CMK (cell line): ENCODE measurements around the gene CAPN10.
"Not testable (repeated sequence)": the region's sequence is repeated elsewhere in the genome, so short reads cannot be mapped to it uniquely, and the experiment has no call there.

Experiments
- DNase-seq: peaks from one replicate; pipeline ENCODE4 v3.0.0-alpha.2; 2010; ENCODE audit warnings: low read depth

The CAPN10 gene, protein sequence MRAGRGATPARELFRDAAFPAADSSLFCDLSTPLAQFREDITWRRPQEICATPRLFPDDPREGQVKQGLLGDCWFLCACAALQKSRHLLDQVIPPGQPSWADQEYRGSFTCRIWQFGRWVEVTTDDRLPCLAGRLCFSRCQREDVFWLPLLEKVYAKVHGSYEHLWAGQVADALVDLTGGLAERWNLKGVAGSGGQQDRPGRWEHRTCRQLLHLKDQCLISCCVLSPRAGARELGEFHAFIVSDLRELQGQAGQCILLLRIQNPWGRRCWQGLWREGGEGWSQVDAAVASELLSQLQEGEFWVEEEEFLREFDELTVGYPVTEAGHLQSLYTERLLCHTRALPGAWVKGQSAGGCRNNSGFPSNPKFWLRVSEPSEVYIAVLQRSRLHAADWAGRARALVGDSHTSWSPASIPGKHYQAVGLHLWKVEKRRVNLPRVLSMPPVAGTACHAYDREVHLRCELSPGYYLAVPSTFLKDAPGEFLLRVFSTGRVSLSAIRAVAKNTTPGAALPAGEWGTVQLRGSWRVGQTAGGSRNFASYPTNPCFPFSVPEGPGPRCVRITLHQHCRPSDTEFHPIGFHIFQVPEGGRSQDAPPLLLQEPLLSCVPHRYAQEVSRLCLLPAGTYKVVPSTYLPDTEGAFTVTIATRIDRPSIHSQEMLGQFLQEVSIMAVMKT

DNA sequence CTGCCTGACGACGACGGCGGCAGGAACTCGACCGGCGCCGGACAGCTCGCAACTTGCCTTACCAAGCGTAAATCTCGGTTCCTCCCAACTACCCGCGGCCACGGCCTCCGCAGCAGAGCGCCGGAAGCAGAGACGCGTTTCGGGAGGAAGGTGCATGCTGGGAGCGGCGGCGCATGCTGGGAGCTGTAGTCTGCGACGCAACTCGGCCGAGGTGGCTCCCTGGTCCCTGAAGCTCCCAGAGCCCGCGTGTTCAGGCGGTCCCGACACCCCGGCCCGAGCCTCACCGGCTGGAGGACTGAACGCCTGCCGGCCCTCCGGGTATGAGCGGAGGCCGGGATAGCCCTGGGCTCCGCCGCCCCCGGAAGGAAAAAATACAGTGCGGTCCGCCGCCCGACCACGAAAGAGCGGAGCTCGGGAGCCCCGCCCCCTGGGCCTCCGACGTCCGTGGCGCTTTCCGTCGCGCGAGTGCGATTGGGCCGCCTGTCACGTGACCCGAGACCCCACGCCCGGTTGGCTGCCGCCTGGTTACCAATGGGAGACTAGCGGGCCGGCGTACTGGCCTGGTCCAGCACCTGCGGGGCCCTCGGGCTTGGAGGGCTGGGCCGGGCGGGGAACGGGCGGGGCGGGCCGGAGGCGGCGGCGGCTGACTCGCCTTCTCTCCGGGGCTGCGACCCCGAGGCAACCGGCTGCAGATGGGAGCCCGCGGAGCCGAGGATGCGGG is at the start of gene CAPN10:
Gene CAPN10 (plus strand): TSS at position 537 of the 721 bp plus-strand sequence. CDS start 178 bp downstream, at position 715.
- DNase-seq: peak; percentile 81

DNA sequence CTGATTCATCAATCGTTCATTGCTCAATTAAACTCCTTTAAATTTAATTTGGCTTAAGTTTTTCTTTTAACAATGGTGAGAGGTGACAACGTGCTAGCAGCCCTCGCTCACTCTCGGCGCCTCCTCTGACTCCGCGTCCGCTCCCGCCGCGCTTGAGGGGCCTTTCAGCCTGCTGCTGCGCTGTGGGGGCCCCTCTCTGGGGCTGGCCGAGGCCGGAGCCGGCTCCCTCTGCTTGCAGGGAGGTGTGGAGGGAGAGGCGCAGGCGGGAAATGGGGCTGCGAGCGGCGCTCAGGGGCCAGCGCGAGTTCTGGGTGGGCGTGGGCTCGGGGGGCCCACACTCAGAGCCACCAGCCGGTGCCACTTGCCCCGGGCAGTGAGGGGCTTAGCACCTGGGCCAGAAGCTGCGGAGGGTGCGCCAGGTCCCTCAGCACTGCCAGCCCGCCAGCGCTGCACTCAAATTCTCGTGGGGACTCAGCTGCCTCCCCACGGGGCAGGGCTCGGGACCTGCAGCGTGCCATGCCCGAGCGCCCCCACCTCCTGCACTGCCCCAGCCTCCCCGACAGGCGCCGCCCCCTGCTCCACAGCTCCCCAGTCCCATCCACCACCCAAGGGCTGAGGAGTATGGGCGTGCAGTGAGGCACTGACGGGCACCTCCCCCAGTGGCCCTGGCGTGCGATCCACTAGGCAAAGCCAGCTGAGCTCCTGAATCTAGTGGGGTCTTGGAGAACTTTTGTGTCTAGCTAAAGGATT is 48.3 kb upstream of the CAPN10 start:
- no peak for DNase-seq

DNA sequence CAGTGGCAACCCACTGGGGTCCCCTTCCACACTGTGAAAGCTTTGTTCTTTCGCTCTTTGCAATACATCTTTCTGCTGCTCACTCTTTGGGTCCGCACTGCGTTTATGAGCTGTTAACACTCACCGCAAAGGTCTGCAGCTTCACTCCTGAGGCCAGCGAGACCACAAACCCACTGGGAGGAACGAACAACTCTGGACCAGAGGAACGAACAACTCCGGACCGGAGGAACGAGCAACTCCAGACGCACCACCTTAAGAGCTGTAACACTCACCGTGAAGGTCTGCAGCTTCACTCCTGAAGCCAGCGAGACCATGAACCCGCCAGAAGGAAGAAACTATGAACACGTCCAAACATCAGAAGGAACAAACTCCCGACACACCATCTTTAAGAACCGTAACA is 47.4 kb upstream of the CAPN10 start:
- DNase-seq: not testable (repeated sequence)

DNA sequence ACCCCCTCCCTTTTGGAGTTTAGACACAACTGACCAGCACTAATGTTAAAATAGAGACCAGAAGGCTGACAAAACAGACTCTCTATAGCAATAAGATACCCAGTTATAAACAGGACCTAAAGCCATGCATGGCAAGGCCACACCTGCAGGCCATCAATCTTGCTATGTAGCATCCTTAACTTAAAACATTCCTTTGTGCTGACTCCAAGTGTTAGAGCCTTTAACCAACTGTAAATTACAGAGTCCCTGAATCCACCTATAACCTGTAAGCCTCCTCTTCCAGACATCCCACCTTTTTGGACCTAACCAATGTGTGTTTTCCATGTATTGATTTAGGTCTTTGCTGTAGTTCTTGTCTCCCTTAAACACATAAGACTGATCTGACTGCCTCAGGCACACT is 46.6 kb upstream of the CAPN10 start:
- no peak for DNase-seq

DNA sequence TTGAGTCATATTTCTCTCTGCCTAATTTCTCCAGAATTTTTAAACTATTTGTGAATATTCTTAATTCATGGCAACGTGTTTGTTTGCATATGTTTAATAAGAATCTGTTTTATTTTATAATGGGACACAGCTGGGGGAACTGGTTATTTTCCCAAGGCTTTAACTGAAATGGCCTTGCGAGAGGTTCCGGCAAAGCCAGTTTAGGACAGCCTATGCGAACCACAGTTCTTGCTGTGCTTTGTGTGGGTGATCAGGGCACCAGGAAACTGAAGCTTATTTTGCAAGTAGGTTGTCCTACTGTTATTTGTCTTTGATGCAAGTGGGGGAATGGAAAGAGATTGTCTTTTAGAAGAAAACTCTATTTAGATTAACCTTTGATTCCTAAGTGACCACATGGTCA is 35.2 kb upstream of the CAPN10 start:
- no peak for DNase-seq

DNA sequence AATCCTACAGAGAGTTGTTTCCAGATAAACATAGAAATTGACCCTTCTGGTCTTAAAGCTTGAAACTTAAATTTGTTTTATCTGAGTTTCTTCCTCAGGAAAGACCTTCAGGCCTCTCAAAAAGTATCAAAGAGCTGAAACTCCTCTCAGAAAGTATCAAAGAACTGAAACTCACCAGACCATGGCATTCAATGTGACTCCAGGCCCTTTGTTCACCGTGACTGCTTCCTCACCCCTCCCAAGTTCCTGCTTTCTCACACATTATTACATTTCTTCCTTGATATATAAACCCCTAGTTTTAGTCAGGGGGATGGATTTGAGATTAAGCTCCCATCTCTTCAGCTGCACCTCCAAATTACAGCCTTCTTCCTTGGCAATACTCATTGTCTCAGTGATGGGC is 34.7 kb upstream of the CAPN10 start:
- DNase-seq: no peak

DNA sequence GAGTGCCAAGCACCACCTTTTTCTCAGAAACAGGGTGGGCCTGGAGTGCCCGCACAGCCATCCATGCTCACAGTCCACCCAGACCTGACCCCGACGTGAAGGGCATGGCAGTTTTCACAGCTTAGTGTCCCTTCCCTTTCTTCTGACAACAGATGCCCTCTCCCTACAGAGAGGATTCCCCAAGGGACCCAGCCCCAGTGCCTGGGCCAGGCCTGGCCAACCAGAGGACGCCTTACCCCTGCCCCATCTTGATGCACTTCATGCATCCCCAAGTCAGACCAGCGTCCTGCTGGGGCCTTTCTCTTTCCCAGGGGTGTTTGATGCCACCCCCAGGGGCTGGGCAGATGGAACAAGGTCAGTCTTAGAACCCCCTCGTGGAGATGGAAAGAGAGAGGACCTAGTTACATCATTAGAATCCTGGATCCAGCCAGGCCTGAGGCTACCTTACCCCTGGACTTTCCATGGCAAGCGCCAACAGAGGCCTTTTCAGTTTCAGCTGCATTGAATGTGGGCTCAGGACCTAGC is 32.5 kb upstream of the CAPN10 start:
- no peak for DNase-seq

DNA sequence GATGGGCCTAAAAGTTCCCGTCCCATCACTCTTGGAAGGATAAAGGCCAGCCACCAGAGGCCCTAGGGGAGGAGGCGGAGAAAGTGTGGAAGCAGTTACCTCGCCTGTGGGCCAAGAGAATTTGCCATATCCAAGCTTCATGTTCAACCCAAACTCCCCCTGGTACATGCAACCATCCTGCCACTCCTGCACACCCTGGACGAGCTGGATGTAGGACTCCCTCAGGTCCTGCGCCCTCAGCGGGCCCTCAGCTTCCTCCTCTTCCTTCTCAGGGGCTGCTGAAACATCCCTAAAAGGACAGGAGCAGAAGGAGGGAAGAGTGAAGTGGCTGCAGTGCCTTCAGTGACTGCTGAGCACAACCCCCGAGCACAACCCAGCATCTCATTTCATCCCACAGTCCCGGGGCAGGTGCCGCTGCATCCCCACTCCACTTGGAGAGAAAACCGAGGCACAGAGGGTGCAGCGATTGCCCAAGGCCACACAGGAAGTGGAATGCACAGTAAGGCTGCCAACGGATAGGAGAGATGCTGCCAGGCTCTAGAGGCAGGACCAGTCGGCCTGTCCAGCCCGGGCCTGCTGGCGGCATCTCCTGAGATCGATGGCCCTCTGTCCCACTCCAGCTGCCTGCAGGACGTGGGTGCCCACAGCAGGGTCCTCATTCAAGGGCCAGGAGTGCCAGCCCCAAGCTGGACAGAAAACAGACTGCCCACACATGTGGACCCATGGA is 31.6 kb upstream of the CAPN10 start:
- no peak for DNase-seq

DNA sequence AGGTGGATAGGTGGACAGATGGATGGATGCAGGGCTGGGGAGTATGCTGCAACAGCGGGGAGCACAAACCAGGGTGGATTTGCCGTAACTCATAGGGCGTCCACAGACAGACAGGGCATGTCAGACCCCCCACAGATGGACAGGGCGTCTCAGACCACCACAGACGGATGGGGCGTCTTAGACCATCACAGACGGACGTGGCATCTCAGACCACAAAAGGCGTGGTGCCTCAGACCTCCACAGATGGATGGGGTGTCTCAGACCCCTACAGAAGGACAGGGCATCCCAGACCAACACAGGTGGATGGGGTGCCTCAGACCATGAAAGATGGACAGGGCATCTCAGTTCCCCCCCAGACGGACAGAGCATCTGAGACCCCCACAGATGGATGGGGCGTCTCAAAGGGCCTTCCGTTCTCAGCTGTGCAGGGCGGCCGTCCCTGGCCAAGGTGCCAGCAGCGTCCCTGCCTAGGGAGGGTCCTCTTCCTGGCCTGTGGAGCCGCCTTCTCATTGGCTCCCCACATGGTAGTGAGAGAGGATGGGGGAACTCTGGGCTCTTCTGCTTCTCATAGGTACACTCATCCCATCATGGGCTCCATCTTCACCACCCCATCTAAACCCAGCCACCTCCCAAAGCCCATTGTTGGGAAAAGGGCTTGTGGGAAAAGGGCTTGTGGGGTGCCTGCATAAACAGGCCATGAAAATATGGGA is 30.8 kb upstream of the CAPN10 start:
- DNase-seq: no peak

DNA sequence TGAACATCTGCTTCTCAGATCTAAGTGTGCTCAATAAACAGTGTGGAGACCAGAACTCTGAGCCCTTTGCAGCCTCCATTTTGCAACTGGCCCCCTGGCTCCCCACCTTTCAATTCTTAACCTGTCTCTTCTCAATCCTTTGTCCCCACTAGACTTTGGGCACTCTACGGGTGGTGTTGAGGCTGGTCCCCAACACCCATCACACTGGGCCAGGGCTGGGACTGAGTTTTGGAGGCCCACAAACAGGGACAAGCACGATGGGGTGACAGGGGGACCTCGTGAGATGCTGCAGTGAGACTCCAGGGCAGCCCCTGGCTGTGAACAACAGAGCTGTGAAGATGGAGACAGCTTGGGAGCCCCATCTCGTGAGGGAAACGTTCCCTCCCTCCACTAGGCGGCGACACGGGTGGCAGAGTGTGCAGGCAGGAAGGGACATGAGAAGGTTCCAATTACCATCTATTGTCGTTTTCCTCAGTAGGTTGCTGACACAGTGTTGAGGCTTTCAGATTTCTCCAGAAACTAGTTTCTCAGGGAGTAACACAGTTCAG is 29.9 kb upstream of the CAPN10 start:
- no peak for DNase-seq

DNA sequence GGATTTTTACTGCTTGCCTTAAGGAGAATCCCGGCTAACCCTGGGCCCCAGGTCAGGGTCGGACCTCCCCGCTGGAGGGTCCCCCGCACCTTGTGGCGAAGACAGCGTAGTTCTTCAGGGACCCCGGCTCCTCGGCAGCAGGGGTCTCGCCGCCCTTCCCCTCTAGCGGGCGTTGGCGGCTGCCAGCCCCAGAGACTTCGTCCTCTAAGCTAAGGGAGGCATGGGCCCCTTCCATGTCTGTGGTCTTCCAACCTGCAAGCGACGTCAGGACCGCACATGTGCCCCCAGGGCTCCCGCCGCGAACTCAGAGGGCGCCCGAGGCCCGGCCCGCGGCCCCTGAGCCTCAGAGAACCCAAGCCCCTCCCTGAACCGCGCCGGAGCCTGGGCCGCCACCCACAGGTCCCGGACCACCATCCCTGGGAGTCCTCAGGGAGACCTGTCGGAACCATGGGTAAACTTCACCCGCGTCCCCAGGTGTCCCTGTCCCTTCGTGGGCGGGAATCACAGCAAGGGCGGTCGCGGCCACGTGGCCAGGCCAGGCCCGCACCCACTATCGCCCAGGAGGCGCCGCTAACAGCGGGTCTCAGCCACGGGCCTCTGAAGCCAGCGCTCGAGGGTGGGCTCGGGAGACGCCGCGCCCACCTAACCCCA is 29.3 kb upstream of the CAPN10 start:
- no peak for DNase-seq

DNA sequence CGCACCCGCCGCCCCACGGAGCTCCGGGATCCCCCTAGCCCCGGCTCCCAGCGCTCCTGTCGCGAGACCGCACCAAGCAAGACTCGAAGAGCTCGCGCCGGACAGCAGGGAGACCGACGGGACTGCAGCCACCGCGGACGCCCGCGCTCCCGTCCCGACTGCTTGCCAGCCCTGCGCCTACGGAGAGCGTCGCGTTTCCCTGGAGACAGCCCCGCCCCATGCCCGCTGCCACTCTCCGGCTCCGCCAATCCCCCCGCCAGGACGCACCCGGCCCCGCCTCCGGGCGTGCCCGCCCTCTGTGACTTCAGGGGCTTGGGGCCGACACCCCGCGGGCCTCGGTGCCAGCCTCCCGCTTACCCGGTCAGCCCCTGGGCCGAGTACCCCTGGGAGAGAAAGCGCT is 28.7 kb upstream of the CAPN10 start, which contains the start of gene ANKMY1:
Gene ANKMY1 (minus strand): TSS at position 181 of the 400 bp plus-strand sequence. CDS start 653 bp downstream, outside the sequence.
- no peak for DNase-seq

DNA sequence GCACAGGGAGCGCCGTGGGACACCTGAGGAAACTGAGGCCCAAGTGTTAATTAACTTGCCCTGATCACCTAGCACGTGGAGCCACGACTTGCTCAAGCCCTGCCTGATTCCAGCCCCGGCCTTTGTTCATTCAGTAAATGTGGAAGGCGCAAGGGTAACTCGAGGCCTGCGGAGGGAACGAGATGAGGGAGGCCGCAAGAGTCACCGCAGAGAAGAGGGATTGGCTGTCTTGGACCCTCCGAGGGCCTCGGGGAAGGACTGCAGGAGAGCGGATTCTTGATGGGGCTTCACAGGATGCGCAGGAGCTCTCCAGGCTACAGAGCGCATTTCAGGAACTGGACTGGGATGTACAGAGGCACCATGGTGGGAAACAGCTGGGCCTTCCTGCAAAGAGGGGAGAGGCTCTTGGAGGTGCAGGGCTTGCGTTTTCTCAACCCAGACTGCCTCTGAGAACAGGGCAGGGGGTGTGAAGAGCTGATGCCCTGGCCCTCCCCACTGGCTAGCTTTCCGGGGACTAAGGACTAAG is 28.2 kb upstream of the CAPN10 start:
- no peak for DNase-seq

DNA sequence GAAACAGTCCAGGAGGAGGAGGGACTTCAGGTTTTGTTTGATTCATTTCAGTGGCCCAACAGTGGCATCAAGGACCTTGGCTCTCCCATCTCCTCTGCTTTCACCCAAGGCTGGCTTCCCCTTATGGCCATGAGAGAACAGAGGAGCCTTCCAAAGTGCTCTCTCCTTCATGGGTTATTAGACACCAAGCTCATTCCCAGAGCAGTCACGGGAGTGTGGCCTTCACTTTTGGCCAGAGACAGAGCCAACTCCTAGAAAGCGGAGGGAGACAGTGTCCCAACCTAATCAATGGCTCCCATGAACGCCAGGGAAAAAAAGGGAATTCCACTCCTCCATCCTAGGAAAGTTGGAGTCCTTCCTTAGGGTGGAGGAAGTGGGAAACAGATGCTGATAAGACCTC is 27.2 kb upstream of the CAPN10 start:
- DNase-seq: no peak

DNA sequence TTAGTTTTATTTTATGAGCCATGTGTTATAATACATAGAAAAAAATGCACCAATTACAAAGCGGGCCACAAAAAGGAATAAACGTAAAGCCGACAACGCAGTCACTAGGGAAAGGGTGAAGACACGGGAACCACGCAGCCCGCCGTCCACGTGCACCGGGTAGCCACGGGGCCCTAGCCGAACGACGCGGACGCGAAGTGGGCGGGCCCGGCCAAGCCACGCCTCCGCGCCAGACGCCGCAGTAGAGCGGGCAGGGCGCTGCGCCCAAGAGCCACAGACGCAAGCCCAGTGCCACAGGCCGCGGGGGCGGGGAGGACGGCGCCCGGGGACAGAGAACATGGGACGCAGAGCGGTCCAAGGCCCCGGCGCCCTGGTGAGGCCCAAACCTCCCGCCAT is 26.5 kb upstream of the CAPN10 start, which contains the start of gene DUSP28:
Gene DUSP28 (plus strand): TSS at position 274 of the 396 bp plus-strand sequence. CDS start 328 bp downstream, outside the sequence.
- DNase-seq: peak; percentile 73

DNA sequence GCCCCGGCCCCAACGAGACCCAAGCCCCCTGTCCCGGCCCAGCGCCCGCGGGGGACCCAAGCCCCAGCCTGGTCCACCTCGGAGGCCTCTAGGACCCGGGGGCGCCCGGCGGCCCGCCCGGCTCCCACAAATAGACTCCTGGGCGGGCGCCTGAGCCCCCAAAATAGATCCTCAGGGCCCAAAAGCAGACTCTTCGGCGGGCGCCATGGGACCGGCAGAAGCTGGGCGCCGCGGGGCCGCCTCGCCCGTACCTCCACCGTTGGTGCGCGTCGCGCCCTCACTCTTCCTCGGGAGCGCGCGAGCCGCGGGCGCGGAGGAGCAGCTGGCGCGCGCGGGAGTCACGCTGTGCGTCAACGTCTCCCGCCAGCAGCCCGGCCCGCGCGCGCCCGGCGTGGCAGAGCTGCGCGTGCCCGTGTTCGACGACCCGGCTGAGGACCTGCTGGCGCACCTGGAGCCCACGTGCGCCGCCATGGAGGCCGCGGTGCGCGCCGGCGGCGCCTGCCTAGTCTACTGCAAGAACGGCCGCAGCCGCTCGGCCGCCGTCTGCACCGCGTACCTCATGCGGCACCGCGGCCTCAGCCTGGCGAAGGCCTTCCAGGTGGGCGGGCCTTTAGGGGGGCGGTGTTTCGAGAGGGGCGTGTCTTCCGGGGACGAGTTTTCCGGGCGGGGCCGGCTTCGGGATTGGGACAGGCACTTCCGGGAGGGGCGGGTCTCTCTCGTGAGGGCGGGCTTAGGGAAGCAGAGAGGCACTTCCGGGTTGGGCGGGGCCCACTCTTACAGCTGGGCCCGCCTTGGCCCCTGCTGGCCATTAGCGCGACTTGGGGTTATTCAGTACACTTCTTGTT is 25.8 kb upstream of the CAPN10 start:
- peak; percentile 96 for DNase-seq

DNA sequence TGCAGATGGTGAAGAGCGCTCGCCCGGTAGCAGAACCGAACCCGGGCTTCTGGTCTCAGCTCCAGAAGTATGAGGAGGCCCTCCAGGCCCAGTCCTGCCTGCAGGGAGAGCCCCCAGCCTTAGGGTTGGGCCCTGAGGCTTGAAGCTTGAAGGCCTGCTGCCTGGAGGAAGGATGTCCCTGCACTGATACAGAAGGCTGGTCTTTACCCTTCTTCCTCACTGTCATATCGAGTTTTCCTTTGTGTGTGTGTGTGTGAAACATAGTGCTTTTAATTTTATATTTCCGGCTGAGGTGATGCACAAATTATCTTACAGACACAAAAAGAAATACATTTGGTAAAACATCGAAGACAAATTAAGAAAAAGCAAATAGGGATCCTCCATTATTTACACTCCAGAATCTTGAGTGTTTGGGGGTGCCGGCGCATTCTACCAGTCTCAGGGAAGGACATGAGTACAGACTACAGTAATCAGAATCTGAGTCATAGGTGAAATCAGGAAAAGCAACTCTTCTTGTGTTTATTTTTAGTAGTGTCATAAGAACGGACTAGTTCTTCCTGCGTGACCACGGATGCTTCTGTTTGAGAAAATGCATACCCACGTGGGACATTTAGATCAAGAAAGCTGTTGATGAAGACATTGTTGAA is 25.1 kb upstream of the CAPN10 start:
- no peak for DNase-seq

DNA sequence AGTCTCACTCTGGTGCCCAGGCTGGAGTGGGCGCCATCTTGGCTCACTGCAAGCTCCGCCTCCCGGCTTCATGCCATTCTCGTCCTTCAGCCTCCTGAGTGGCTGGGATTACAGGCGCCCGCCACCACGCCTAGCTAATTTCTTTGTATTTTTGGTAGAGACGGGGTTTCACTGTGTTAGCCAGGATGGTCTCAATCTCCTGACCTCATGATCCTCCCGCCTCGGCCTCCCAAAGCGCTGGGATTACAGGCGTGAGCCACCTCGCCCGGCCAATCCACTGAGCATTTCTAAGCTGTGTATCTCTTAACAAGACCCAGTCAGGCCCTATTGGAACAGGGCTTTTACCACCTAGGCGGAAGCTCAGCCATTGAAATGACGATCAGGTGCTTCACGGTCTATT is 23.3 kb upstream of the CAPN10 start:
- DNase-seq: not testable (repeated sequence)
